DMS 273 (cell line): ENCODE results near the gene DKK3.

Experiments used
- DNase-seq: peaks from one replicate; lab custom pipeline; 2025; ENCODE audit not compliant: unreplicated experiment; lab: John Stamatoyannopoulos, UW

DKK3 gene

GRCh38 chr11:12005476-12005875 is 3.0 kb downstream of the DKK3 start:
- DNase-seq: no peak

GRCh38 chr11:12005061-12005460 is 3.4 kb downstream of the DKK3 start:
- no peak for DNase-seq

- DNase-seq: no peak
Measured at GRCh38 chr11:12003815-12004214, 4.6 kb downstream of the DKK3 start.

GRCh38 chr11:12003336-12003735 is 5.1 kb downstream of the DKK3 start:
- DNase-seq: no peak

- no peak for DNase-seq
Measured at GRCh38 chr11:12001186-12001585, 7.2 kb downstream of the DKK3 start.

- no peak for DNase-seq
Measured at GRCh38 chr11:11998091-11998781, 10.2 kb downstream of the DKK3 start.

GRCh38 chr11:11997049-11997322 is 11.4 kb downstream of the DKK3 start:
- DNase-seq: no peak

- DNase-seq: no peak
Measured at GRCh38 chr11:11996321-11997048, 11.9 kb downstream of the DKK3 start.

GRCh38 chr11:11995601-11996000 is 12.8 kb downstream of the DKK3 start:
- DNase-seq: no peak

- no peak for DNase-seq
Measured at GRCh38 chr11:11993839-11994238, 14.6 kb downstream of the DKK3 start.

GRCh38 chr11:11992257-11993212 is 15.9 kb downstream of the DKK3 start:
- DNase-seq: no peak

GRCh38 chr11:11989774-11990744 is 18.4 kb downstream of the DKK3 start:
- DNase-seq: no peak

GRCh38 chr11:11988681-11989261 is 19.7 kb downstream of the DKK3 start:
- no peak for DNase-seq

GRCh38 chr11:11988099-11988651 is 20.3 kb downstream of the DKK3 start:
- DNase-seq: no peak

GRCh38 chr11:11987503-11988022 is 20.9 kb downstream of the DKK3 start:
- peak; percentile 9 for DNase-seq

- DNase-seq: no peak
Measured at GRCh38 chr11:11985954-11986949, 22.2 kb downstream of the DKK3 start.

- no peak for DNase-seq
Measured at GRCh38 chr11:11985016-11985715, 23.3 kb downstream of the DKK3 start.

- DNase-seq: no peak
Measured at GRCh38 chr11:11984563-11984962, 23.9 kb downstream of the DKK3 start.
